ENCODE results near the gene CDH23. TPM values are rescaled to one million over a fixed set of nuclear protein-coding genes. Genes with fewer than 3 reads are reported as not detected.

CDH23 gene
- total RNA-seq: 10 to 100 TPM in 1 of 4 donors, 1 to 10 TPM in 3; 2.9 to 16.1 (median 5.9) TPM

DNA sequence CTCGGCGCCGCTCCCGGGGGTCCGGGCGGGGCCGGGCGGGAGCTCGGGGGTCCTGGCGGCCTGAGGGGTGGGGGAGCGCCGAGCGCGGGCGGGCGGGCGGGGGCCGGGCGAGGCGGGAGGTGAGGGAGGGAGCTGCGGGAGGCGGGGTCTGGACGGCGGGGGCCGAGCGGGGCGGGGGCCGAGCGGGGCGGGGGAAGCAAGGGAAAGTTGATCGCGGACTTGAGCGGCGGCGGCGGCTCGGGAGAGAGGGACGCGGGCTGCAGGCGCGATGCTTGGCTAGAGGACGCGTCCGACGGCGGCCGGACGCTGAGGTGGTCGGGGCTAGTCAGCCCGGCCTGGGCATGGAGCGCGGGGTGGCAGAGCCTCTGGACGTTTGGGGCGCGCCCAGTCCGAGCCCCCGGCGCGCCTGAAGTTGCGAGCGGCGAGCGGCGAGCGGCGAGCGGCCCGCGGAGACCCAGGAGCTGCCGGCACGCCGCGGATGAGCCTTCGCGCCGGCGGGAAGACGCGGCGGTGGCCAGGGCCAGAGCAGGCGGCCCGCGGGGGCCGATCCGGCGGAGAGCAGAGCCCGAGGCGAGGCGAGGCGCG, at the start of gene CDH23:
TSS of gene CDH23 (plus strand) at position 210 of the 585 bp plus-strand sequence. CDS start 42,912 bp downstream, outside the sequence.
- no peaks in the 10 kb centered on the region for H3K9me3 ChIP-seq
- DNase-seq: peak; percentile 38
- peaks cover 10 to 19% (median 15%) of the 10 kb centered on the region in 4 donors for H3K4me1 ChIP-seq
- no peaks in the 10 kb centered on the region for H3K36me3 ChIP-seq
- in situ Hi-C loops (cut with MboI; ENCODE audit: low pct_ligation_motif_present in 1 of 4, low pct_unique_long_range_greater_than_20kb in 1 of 4, low sequenced_read_pairs in 3 of 4): loop anchor here in 3 of 4 donors (25.0 kb wide), 3 partner anchors 165 to 415 kb away; partner anchors contain the start of gene C10orf105 (in 2 of the 3)
- intact Hi-C loops (cut with DNase I; ENCODE audit: low total_unique reads): loop anchor here (10.0 kb wide), 1 partner anchor 308 kb away; no protein-coding TSS in a partner anchor
- TF ChIP-seq, protein P1, sequence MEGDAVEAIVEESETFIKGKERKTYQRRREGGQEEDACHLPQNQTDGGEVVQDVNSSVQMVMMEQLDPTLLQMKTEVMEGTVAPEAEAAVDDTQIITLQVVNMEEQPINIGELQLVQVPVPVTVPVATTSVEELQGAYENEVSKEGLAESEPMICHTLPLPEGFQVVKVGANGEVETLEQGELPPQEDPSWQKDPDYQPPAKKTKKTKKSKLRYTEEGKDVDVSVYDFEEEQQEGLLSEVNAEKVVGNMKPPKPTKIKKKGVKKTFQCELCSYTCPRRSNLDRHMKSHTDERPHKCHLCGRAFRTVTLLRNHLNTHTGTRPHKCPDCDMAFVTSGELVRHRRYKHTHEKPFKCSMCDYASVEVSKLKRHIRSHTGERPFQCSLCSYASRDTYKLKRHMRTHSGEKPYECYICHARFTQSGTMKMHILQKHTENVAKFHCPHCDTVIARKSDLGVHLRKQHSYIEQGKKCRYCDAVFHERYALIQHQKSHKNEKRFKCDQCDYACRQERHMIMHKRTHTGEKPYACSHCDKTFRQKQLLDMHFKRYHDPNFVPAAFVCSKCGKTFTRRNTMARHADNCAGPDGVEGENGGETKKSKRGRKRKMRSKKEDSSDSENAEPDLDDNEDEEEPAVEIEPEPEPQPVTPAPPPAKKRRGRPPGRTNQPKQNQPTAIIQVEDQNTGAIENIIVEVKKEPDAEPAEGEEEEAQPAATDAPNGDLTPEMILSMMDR (IDR thresholded peaks at IDR 0.05): no peak
- no peak for TF ChIP-seq POLR2AphosphoS5 (IDR thresholded peaks at IDR 0.05)
- TF ChIP-seq EP300 (IDR thresholded peaks at IDR 0.05; ENCODE audit: low read depth): no peak
- no peak for TF ChIP-seq POLR2A (IDR thresholded peaks at IDR 0.05)
- peak within 1 kb of the TSS; percentile 34 to 50 (median 47) for H3K4me3 ChIP-seq
- peaks cover 69% of the 10 kb centered on the region for H3K27me3 ChIP-seq
- WGBS, 2 donors (ENCODE audit: low coverage in 1 of 2): 1% methylated on average over 57 of the region's 91 CpGs; no CpG with 5 or more reads in 1 of the 2 donors
- H3K27ac ChIP-seq: peak within 1 kb of the TSS in 2 of 4 donors; percentile 21 to 53

DNA sequence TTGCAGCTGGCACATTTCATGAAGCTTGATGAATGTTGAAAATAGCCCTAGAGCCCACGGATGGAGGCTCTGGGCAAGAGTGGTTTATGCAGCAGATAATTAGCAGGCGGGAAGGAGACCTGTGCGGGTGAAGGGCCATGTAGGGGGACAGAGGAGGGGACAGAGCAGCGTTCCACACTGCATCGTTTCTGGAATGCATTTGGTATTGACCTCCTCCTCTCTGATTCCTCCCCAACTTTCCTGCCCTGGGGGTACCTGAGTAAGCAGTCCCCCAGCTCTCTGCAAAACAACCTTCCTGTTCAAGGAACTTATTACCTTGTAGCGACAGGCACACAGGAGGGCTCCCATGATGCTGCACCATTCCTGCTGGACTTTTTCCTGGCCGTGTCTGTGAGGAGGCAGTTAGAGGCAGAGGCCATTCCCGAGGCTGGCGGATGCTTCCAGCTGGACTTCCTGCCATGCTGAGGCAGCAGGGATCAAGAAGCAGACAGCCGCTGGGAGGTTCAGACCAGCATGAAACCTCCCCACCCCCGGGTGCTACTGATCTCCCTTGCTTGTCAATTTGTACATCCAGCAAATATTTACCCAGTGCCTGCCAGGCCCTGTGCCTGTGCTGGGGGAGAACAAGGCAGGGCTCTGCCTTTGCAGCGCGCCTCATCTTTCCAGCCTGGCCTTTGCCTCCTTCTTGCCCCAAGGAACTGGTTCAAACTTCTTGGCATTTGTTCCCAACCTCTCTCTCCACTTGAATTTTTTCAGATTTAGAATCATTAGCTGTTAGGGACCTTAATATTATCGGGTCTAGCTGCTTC, 48.9 kb upstream of the CDH23 start:
- 56 to 62% methylated on average over 3 to 14 of the region's 14 CpGs for WGBS, 2 donors (ENCODE audit: low coverage in 1 of 2)

DNA sequence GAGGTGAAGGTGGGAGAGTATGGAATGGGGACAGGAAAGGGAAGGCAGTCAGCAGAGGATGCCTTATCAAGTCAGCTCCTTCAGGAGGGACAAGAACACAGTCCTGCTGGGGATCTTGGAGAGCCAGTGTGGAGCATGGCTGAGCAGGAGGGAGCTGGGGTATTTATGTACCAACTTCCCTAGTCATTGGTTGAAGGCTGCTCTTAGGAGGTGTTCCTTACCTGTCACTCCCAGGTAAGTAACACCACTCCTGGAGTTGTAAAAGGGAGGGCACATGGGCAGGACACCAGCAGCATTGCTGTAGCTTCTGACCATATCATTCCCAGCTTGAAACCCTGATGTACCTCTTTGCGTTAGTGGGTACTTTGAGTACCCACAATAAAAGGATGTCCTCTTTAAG, 47.9 kb upstream of the CDH23 start:
- in situ Hi-C loops (cut with MboI; ENCODE audit: low pct_ligation_motif_present in 1 of 4, low pct_unique_long_range_greater_than_20kb in 1 of 4, low sequenced_read_pairs in 3 of 4): no loop called here
- intact Hi-C loops (cut with DNase I; ENCODE audit: low total_unique reads): no loop called here
- DNase-seq: no peak
- no peaks in the 10 kb centered on the region for H3K9me3 ChIP-seq
- H3K4me3 ChIP-seq: no peak overlapping the region
- WGBS, 2 donors (ENCODE audit: low coverage in 1 of 2): 100% methylated on average over 1 of the region's 1 CpG; no CpG with 5 or more reads in 1 of the 2 donors
- peaks cover under 1 to 14% (median 5%) of the 10 kb centered on the region in 4 donors for H3K4me1 ChIP-seq
- H3K27me3 ChIP-seq: no peaks in the 10 kb centered on the region
- TF ChIP-seq POLR2A (IDR thresholded peaks at IDR 0.05) (no peak), EP300 (IDR thresholded peaks at IDR 0.05; ENCODE audit: low read depth) (no peak), POLR2AphosphoS5 (IDR thresholded peaks at IDR 0.05) (no peak)
- TF ChIP-seq, protein P1 (IDR thresholded peaks at IDR 0.05): no peak
- no peak overlapping the region for H3K27ac ChIP-seq
- no peaks in the 10 kb centered on the region for H3K36me3 ChIP-seq

More for the DNA sequence above, 48.9 kb upstream of the CDH23 start:
- TF ChIP-seq EP300 (IDR thresholded peaks at IDR 0.05; ENCODE audit: low read depth): no peak
- TF ChIP-seq POLR2A (IDR thresholded peaks at IDR 0.05): no peak
- TF ChIP-seq POLR2AphosphoS5 (IDR thresholded peaks at IDR 0.05): no peak
- TF ChIP-seq, protein P1 (IDR thresholded peaks at IDR 0.05): no peak
- intact Hi-C loops (cut with DNase I; ENCODE audit: low total_unique reads): no loop called here
- DNase-seq: peak; percentile 62
- H3K27ac ChIP-seq: peak overlapping the region in 2 of 4 donors; percentile 2 to 34
- in situ Hi-C loops (cut with MboI; ENCODE audit: low pct_ligation_motif_present in 1 of 4, low pct_unique_long_range_greater_than_20kb in 1 of 4, low sequenced_read_pairs in 3 of 4): no loop called here
- peaks cover 7 to 24% (median 14%) of the 10 kb centered on the region in 4 donors for H3K4me1 ChIP-seq
- no peaks in the 10 kb centered on the region for H3K9me3 ChIP-seq
- no peaks in the 10 kb centered on the region for H3K27me3 ChIP-seq
- H3K36me3 ChIP-seq: no peaks in the 10 kb centered on the region
- H3K4me3 ChIP-seq: no peak overlapping the region

DNA sequence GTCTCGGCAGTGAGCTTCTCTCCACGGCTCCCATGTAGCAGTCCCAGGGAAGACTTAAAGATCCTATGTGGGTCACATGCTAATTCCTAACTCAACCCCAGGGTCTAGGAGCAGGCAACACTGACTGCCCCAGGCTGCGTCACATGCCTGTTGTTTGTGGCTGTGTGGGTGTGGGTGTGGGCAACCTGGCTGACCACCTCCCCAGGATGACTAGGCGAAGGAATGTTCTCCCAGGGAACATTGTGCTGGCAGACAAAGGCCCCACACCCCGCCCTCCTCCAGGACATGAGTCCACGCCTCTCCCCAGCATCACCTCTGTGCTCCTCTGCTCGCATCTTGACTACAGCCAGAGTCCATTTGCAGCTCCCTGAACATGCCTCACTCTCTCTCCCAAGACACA, 47.3 kb upstream of the CDH23 start:
- WGBS, 2 donors (ENCODE audit: low coverage in 1 of 2): 80 to 84% methylated on average over 1 to 7 of the region's 7 CpGs
- Histone ChIP-seq H3K4me1 (peaks cover 0 to 10% (median 3%) of the 10 kb centered on the region in 4 donors), H3K36me3 (no peaks in the 10 kb centered on the region), H3K4me3 (no peak overlapping the region), H3K9me3 (no peaks in the 10 kb centered on the region), H3K27ac (no peak overlapping the region), H3K27me3 (no peaks in the 10 kb centered on the region)
- in situ Hi-C loops (cut with MboI; ENCODE audit: low pct_ligation_motif_present in 1 of 4, low pct_unique_long_range_greater_than_20kb in 1 of 4, low sequenced_read_pairs in 3 of 4) (no loop called here), intact Hi-C loops (cut with DNase I; ENCODE audit: low total_unique reads) (no loop called here)
- no peak for DNase-seq
- TF ChIP-seq POLR2A (IDR thresholded peaks at IDR 0.05) (no peak), EP300 (IDR thresholded peaks at IDR 0.05; ENCODE audit: low read depth) (no peak), POLR2AphosphoS5 (IDR thresholded peaks at IDR 0.05) (no peak)
- TF ChIP-seq, protein P1 (IDR thresholded peaks at IDR 0.05): no peak

Data from transverse colon (tissue), 4 donors.